ENCODE measurements around the gene ADAM15.

ADAM15 gene

GRCh38 chr1:155092131-155092530 lies 41.0 kb downstream of the ADAM15 start:
- DNase-seq: no peak

- DNase-seq: no peak
These were observed 41.5 kb downstream of the ADAM15 start for GRCh38 chr1:155092641-155093040.

- DNase-seq: no peak
These were observed 43.0 kb downstream of the ADAM15 start for GRCh38 chr1:155093911-155094621.

- DNase-seq: no peak
These were observed 43.5 kb downstream of the ADAM15 start for GRCh38 chr1:155094622-155094948.

GRCh38 chr1:155099331-155099730 lies 48.2 kb downstream of the ADAM15 start:
- DNase-seq: no peak

- DNase-seq: no peak
These were observed 52.2 kb downstream of the ADAM15 start for GRCh38 chr1:155103325-155103724.

GRCh38 chr1:155104605-155105534 lies 53.8 kb downstream of the ADAM15 start:
- DNase-seq: no peak

- DNase-seq: no peak
These were observed 54.5 kb downstream of the ADAM15 start for GRCh38 chr1:155105604-155106011.

- no peak for DNase-seq
These were observed 55.7 kb downstream of the ADAM15 start for GRCh38 chr1:155106862-155107261.

GRCh38 chr1:155107309-155108264 lies 56.5 kb downstream of the ADAM15 start:
- DNase-seq: no peak

GRCh38 chr1:155108296-155108695 lies 57.2 kb downstream of the ADAM15 start:
- DNase-seq: no peak

GRCh38 chr1:155110381-155110780 lies 59.3 kb downstream of the ADAM15 start:
- DNase-seq: no peak

- no peak for DNase-seq
These were observed 59.7 kb downstream of the ADAM15 start for GRCh38 chr1:155110826-155111225.

Measured in activated CD4-positive, alpha-beta T cell treated with anti-CD3 and anti-CD28 coated beads, Interleukin-10, Interleukin-2, amounts not matched to agents 100 ng/mL and 50 ng/mL, durations not matched to agents 16 hours and 8 hours (primary cell).